Measurements from ENCODE around the gene ARID1A. TPM values are rescaled to one million over a fixed set of nuclear protein-coding genes. Genes with fewer than 3 reads are reported as not detected.
"Not testable (repeated sequence)": the region's sequence is repeated elsewhere in the genome, so short reads cannot be mapped to it uniquely, and the experiment has no call there.

Gene ARID1A
- total RNA-seq, 1 experiment from 2014 or later = 17.2 TPM

DNA sequence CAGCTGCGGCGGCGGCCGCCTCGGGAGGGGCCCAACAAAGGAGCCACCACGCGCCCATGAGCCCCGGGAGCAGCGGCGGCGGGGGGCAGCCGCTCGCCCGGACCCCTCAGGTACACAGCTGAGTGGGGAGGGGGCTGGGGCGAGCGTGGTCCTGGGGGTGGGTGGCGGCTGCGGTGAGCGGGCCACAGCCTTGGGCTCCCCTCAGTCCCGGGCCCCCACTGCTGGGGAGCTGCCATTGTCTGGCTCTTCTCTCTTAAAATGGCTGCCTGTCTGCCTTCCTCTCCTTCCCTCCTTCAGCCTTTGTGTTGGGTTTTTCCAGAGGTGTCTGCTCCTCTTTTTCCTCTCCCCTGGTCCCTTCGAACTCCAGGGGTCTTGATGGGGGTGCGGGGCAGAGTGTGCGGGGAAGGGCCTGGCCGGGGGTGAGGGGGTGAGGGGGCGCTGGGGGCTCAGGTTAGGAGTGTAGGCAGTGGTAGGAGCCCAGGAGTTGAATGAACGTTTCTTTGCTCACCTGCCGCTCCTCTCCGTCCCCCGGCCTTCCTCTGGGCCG lies 1.7 kb downstream of the ARID1A start:
- no peak for DNase-seq (ENCODE audit: low read depth)

DNA sequence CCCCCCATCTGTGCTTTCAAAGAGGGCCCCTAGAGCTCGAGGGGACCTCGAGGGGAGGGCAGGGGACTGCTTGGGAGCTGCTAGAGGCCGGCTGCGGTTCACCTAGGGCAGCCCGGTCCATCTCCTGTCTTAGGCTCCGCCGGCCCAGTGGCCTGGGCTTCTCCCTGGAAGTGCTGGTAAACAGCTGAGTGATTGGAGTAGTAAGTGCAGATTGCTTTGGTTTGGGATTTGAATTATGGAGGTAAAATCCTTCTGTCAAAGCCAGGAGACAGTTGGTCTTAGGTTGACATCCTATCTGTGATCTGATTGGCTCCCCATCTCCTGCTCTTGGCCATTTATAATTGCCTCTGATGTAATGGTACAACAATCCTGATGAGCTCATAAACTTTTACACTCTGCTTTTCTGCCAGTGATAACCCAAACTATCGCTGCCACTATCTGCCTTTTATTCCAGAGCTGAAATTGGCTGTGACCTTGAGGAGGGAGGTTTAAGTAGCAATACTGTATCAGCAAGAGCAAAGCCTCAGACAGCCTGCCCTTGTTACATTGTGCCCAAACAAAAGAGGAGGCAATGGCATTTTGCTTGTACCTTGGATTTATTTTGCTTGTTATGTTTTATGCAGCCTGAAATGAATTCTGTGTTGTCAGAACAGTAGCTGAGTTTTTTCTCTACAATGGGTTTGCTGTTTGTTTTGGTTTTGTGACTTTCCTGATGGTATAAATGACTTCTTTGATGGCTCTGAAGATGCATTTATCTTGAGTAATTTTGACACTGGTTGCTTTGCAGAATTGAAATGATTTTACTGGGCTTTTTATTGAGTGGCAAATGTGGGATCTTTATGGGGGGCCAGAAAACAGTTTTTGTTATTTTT lies 2.4 kb downstream of the ARID1A start:
- DNase-seq (ENCODE audit: low read depth) = peak; percentile 91

DNA sequence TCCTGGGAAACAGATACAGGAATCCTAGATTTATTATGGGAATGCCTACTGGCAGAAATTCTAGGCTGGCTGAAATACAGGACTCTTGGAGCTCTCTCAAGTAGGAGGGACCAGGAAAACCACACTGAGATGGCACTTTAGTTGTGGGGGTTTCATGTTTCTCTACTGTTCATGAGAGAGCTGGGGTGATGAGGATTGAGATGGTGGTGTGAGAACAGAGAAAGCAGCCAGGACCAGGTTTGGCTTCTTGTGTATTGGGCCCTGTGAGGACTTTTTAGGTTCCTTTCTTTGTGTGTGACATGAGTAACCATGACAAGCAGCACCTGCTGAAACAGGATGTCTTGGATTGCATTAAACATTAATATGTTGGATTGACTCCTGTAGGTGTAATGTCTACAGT lies 4.9 kb downstream of the ARID1A start:
- DNase-seq (ENCODE audit: low read depth) = peak; percentile 67

DNA sequence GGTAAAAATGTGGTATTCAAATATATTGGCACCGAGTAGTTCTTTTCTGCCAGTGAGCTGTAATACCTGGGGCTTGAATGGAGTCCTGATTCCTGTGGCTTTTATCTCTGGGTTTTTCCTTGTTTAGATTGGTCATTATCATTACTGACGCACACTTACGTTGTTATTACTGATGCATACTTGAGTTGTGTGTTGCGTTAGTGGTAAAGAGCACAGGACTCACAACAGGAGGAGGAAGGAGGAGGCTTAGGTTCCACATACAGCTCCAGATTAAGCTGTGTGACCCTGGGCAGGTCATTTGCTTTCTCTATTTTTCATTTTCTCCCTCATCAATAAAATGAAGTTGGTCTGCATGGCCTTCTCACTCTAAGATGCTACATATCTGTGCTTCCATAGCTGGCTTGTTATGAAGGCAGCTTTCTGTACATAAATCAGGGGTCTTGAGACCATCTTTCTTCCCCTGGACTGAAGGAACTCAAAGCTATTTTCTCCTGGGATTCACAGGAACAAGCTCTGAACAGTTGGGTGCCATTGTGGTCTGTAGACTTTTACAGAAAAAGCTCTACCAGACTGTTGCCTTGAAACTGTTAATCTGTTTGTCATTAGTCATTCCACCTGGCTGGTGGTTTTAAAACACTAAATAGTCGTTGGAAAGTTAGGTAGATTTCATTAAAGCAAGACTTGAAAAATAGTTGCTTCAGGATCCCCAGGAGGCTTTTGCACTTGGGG lies 5.6 kb downstream of the ARID1A start:
- no peak for DNase-seq (ENCODE audit: low read depth)

DNA sequence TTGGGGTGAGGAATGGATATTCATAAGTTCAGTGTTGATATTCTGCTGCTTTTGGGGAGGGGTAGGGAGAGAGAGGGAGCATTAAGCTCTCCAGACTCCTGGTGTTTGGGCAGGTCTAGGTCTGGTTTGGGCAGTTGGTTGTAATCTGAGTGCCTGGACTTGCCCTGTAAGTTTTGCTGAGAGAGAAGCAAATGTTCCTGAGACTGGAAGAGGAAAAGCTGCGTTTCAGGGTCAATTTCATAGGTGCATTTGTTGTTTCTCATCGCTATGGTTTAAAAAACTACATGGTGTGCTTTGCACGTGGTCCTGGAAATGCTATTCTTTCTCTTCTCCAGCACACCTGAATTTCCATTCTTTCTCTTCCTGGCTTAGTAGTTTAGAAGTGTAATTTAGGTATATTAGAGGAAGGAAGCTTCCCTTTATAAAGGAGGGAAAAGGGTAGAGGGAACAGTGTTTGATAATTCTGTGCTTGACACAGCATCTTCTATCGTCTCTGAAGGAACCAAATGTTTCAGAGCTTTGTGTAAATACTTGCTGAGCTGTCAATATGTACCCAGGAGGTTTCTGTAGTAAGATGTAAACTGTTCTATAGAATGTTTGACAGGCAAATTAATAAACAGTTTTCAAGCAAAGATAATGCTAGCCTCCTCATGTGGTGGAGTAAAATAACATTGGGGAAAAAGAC lies 6.3 kb downstream of the ARID1A start:
- no peak for DNase-seq (ENCODE audit: low read depth)

DNA sequence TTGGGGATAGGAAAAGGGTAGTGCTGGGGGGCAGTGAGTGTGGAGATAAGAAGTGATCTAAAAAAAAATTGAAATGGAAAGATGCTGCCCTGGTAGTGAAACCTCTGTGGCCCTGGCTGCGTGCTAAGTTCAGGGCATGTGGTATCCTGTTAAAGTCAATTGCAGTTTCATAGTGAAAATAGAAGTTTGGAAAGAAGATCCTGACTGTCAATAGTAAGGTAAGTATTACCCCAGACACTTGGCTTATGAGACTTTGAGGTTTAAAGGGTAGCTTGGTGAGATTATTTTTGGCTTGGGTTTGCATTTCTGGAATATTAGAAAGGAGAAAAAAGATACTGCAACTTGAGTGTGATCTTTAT lies 6.8 kb downstream of the ARID1A start:
- DNase-seq (ENCODE audit: low read depth) = no peak

DNA sequence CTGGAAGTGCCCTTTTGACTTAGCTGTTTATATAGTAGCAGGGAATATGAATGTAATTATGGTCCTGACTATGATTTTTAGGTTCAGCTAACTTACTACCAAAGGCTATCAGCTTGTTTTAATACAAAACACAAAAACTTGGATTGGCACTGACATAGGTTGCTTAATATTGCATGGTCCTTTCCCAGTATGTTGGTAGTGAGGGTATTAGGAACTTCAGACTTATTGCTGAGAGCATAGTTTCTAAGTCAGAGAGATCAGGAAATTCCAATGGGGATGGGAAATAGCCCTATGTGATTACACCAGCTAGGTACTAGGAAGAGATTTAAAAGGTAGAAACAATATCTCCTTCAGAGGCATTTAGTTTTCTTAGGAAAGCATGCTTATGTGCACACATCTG lies 7.7 kb downstream of the ARID1A start:
- no peak for DNase-seq (ENCODE audit: low read depth)

DNA sequence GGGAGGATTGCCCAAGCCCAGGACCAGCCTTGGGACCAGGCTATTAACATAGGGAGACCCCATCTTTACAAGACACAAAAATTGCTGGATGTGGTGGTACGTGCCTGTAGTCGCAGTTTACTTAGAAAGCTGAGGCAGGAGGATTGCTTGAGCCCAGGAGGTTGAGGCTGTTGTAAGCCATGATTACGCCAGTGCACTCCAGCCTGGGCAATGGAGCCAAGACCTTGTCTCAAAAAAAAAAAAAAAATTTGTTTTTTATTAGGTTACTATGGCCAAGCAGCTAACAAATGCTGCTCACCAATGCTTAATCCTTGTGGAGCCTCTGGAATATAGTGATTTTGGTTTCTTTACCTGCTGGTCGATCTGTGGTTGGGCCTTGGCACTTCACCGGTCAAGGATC lies 8.8 kb downstream of the ARID1A start:
- no peak for DNase-seq (ENCODE audit: low read depth)

DNA sequence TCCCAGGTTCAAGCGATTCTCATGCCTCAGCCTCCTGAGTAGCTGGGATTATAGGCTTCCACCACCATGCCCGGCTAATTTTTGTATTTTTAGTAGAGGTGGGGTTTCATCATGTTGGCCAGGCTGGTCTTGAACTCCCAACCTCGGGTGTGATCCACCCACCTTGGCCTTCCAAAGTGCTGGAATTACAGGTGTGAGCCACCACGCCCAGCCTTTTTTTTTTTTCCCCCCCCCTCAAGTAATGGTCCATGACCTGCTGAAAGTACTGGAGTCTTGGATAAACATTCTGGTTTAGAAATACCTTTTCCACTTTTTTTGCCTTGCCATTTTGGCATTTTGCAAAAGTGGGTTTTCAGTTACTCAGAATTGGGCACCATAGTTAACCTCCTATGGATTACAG lies 9.4 kb downstream of the ARID1A start:
- DNase-seq (ENCODE audit: low read depth) = not testable (repeated sequence)

DNA sequence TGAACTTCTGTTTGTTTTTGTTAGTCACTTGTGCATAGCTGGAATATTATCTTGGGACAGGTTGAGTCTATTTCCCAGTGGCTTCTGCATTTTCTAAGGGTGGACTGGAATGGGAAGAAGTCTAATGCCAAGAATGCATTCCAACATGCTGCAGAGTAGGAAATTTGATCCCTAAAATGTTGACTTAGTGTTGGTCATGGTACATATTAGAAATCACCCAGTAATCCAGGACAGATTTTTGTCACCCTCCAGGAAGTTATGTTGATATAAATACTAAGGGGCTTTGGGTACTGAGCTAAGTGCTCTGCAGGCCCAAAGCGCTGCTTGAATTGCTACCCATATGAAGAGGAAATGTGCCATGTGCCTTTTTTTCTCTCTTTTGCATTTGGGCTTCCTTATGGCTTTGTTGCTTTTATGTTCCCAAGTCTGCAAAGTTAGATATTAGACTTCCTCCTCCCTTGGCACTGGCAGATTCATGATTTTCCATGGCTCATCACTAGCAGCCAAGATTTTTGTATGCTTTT lies 10.0 kb downstream of the ARID1A start:
- DNase-seq (ENCODE audit: low read depth) = peak; percentile 91

DNA sequence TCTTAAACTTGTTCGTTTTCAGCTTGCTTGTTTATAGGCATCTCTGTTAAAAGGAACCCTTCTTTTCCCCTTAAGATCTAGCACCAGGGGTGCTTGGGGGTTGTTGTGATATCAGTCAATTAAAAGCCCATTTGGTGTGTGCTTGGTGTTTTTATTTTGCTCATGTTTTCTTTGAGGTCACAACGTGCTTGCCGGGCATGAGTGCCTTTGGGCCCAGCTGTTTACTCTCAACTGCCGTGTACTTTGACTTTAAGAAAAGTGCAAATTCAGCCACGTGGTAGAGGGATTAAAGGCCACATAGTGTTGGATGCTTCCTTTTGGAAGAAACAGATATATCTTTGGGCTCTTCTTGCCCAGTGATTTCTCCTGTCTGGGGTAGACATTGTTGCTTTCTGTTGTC lies 10.5 kb downstream of the ARID1A start:
- no peak for DNase-seq (ENCODE audit: low read depth)

DNA sequence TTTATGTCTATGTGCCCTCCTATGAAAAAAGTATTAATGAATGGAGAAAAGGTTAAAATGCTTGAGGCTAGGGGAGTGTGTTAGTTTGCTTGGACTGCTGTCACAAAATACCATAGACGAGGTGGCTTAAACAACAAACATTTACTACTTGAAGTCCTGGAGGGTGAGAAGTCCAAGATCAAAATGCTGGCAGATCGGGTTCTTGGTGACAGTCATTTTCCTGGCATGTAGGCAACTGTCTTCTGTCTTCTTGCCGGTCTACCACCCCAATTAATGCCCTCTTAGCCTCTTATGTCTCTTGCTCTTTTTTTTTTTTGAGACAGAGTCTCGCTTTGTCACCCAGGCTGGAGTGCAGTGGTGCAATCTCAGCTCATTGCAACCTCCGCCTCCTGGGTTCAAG lies 15.0 kb downstream of the ARID1A start:
- no peak for DNase-seq (ENCODE audit: low read depth)

DNA sequence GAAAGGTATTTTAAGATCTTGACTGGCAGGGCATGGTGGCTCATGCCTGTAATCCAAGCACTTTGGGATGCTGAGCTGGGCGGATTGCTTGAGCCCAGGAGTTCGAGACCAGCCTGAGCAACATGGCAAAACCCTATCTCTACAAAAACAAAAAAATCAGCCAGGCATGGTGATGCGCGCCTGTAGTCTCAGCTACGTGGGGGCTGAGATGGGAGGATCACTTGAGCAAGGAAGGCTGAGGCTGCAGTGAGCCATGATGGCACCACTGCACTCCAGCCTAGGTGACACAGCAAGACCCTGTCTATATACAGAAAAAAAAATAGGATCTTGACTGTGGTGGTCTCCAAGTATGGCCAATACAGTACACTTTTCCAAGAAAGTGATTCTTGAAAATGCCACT lies 16.0 kb downstream of the ARID1A start:
- no peak for DNase-seq (ENCODE audit: low read depth)

DNA sequence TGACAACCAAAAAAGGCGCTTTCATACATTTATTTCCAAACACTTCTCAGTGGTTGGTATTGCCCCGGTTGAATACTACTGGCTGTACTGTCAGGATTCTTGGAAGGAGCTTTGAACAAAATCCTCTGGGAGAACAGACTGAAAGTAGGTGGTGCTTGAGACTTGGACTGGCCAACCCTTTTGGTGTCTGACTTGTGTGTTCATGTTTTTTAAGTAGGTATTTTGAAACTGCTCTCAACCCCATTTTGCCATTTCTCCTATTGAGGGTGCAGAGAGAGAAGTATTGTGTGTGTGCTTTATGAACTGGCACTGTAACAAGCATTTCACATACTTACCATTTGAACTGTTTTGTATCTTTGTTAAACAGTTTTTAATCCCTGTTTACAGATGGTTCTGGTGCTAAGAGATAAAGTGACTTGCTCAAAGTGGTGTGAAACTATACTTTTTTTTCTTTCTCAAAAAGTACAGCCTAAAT lies 21.2 kb downstream of the ARID1A start:
- no peak for DNase-seq (ENCODE audit: low read depth)

DNA sequence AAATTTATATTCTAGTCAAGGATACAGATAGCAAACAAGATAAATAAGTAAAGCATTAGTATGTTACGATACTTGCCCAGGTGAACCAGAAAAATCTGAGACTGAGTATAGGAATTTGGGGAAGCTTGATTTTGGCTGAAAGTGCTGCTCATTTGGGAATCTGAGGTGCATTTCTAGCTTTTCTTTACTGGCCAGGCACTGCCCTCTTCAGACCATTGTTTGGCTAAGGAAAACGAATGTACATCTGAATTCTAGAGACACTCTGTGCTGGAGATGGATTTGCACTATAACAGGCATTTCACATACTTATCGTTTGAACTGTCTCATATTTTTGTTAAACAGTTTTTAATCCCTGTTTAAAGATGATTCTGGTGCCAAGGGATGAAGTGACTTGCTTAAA lies 23.4 kb downstream of the ARID1A start:
- DNase-seq (ENCODE audit: low read depth) = no peak

DNA sequence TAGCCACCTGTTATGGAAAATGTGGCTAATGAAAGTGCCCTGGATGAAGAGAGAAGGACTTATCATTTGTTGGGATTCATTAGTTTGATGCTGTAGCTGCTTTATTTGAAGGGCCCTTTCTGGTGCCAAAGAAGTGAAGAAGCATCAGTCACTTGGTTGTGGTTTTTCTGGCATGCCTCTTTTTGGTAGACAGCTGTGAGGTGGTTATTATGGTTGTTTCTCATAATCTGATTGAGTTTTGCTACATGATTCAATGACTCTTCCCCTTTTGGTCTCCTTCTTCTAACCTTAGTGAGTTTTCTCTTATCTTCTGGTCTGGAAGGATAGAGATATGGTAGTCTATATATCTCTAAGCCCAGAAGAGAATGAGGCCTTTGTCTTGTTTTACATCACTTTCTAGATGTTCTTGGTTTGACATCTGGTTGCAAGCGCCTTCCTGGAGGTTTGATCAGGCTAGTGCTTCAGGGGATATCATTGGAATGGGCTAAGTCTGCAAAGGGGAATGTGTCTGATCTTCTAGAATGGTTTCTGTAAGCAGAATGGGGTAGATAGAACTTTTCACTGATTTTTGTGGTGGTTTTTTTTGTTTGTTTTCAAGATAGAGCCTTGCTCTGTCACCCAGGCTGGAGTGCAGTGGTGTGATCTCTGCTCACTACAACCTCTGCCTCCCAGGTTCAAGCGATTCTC lies 26.0 kb downstream of the ARID1A start:
- no peak for DNase-seq (ENCODE audit: low read depth)

DNA sequence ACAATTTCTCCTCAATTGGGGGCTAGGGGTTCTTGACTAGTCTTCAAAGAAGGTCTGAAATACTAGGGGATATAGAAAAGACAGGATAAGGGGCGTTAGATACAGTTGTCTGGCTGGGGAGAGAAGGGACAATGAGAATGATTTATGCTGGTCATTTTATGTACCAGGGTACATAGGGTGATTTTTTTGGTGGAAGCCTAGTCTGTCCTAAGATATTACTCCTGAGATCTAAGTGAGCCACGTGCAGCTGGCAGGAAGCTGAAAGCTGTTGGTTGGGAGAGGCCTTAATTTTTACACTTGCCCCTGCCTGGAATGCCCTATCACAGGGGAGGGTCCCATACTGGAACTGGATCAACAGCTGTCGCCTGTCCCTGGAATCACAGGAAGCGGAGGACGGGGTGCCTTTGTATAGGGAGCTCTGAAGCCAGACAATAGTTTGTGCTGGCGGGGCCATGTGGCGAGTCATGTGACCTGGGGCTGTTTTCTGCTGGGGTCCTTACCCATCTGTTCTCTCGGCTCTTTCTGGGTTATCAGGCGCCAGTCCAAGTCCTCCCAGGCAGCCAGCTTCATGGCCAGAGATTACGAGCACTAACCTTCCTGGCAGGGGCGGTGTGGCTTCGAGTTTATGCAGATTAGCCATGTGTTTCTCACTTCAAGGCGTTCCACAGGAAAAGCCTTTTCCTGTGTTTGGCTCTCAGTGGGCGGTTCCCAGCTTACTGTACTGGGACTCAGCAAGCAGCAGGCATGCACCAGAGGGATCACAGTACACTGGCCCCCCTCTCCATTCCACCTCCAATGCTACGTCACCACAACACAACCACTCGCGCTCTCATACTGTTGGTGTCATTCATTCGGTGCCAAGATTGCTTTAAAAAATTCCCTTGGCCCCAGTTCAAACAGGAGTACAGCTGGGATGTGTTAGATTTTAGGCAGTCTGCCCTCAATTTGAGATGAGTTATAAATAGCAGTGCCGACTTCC lies 27.5 kb downstream of the ARID1A start:
- DNase-seq (ENCODE audit: low read depth) = peak; percentile 82

DNA sequence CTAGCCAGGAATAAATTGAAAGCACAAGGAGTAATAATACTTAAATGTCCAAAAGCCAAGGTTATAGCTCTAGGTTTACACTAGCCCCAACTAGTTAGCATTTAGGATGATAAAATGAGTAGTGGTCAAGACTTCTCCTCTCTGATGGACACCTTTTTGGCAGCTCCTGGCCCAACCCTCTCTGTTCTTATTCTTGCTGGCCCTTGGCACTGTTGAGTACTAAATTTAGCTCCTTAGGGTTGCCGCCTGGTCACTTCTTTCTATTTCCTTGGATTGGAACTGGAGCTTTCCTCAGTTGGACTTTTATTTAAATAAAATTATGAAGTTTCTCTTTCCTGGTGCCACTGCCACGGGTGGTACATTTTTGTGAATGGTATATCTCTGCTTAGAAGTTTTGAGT lies 28.3 kb downstream of the ARID1A start:
- no peak for DNase-seq (ENCODE audit: low read depth)

DNA sequence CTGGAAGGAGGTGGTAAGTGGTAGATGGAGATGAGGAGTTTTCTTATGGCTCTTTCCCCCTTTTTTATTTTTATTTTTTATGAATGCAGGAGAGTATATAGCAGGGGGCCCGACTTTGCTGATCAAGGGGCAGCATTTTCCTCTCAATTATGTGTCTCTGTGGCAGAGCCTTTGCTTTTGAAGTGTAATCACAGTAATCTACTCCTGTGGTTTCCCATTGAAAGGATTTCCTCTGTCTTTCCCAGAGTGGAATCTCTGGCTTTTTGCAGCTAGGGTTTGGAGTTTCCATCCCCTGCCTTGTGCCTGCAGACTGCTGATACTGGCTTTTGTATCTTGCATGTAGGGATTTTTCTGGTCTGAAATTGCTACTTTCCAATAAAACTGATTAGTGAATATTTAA lies 29.1 kb downstream of the ARID1A start:
- DNase-seq (ENCODE audit: low read depth) = no peak

DNA sequence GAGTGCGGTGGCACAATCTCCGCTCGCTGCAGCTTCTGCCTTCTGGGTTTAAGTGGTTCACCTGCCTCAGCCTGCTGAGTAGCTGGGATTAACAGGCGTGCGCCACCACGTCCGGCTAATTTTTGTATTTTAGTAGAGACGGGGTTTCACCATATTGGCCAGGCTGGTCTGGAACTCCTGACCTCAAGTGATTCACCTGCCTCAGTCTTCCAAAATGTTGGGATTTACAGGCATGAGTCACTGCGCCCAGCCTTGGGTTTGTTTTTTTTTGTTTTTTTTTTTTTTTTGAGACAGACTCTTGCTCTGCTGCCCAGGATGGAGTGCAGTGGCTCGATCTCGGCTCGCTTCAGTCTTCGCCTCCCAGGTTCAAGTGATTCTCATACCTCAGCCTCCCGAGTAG lies 30.1 kb downstream of the ARID1A start:
- peak; percentile 71 for DNase-seq (ENCODE audit: low read depth)

Measured in HT1080 (cell line).